ENCODE measurements around the gene SATB1. TPM values are rescaled to one million over a fixed set of nuclear protein-coding genes. Genes with fewer than 3 reads are reported as not detected.

SATB1 gene
- total RNA-seq, 1 donor from 2014 or later: 22.1 TPM

- H3K4me3 Mint-ChIP-seq: peak overlapping the region; percentile 90
Measured at GRCh38 chr3:18423401-18424212, 1.5 kb downstream of the SATB1 start.

GRCh38 chr3:18422972-18423371 lies 2.2 kb downstream of the SATB1 start:
- TF ChIP-seq CTCF (conservative IDR thresholded peaks at IDR 0.05): no peak
- Mint-ChIP-seq H3K4me1 (peaks cover 40% of the 10 kb centered on the region), H3K27me3 (ENCODE audit: low read depth) (peaks cover 9% of the 10 kb centered on the region), H3K36me3 (ENCODE audit: low read depth) (no peaks in the 10 kb centered on the region), H3K9me3 (no peaks in the 10 kb centered on the region), H3K4me3 (peak overlapping the region; percentile 90), H3K27ac (ENCODE audit: unreplicated experiment) (no peak overlapping the region)
- DNase-seq (ENCODE audit: low read depth, low spot score): no peak

More at GRCh38 chr3:18423401-18424212, 1.5 kb downstream of the SATB1 start:
- peak overlapping the region; percentile 93 for H3K27ac Mint-ChIP-seq (ENCODE audit: unreplicated experiment)
- DNase-seq (ENCODE audit: low read depth, low spot score): peak; percentile 29
- TF ChIP-seq CTCF (conservative IDR thresholded peaks at IDR 0.05): no peak
- H3K9me3 Mint-ChIP-seq: no peaks in the 10 kb centered on the region
- H3K4me1 Mint-ChIP-seq: peaks cover 34% of the 10 kb centered on the region
- peaks cover 9% of the 10 kb centered on the region for H3K27me3 Mint-ChIP-seq (ENCODE audit: low read depth)
- no peaks in the 10 kb centered on the region for H3K36me3 Mint-ChIP-seq (ENCODE audit: low read depth)

- H3K4me1 Mint-ChIP-seq: peaks cover 38% of the 10 kb centered on the region
- H3K27me3 Mint-ChIP-seq (ENCODE audit: low read depth): no peaks in the 10 kb centered on the region
- H3K4me3 Mint-ChIP-seq: no peak overlapping the region
- no peaks in the 10 kb centered on the region for H3K36me3 Mint-ChIP-seq (ENCODE audit: low read depth)
- no peak for TF ChIP-seq CTCF (conservative IDR thresholded peaks at IDR 0.05)
- no peak overlapping the region for H3K27ac Mint-ChIP-seq (ENCODE audit: unreplicated experiment)
- H3K9me3 Mint-ChIP-seq: no peaks in the 10 kb centered on the region
- no peak for DNase-seq (ENCODE audit: low read depth, low spot score)
Measured at GRCh38 chr3:18420555-18420954, 4.6 kb downstream of the SATB1 start.

GRCh38 chr3:18419232-18419631 lies 5.9 kb downstream of the SATB1 start:
- no peak overlapping the region for H3K27ac Mint-ChIP-seq (ENCODE audit: unreplicated experiment)
- TF ChIP-seq CTCF (conservative IDR thresholded peaks at IDR 0.05): no peak
- peaks cover 47% of the 10 kb centered on the region for H3K4me1 Mint-ChIP-seq
- no peaks in the 10 kb centered on the region for H3K36me3 Mint-ChIP-seq (ENCODE audit: low read depth)
- H3K27me3 Mint-ChIP-seq (ENCODE audit: low read depth): no peaks in the 10 kb centered on the region
- H3K4me3 Mint-ChIP-seq: no peak overlapping the region
- no peaks in the 10 kb centered on the region for H3K9me3 Mint-ChIP-seq
- DNase-seq (ENCODE audit: low read depth, low spot score): no peak

- Mint-ChIP-seq H3K4me1 (peaks cover 42% of the 10 kb centered on the region), H3K9me3 (no peaks in the 10 kb centered on the region), H3K27me3 (ENCODE audit: low read depth) (no peaks in the 10 kb centered on the region), H3K27ac (ENCODE audit: unreplicated experiment) (no peak overlapping the region), H3K36me3 (ENCODE audit: low read depth) (no peaks in the 10 kb centered on the region), H3K4me3 (no peak overlapping the region)
- TF ChIP-seq CTCF (conservative IDR thresholded peaks at IDR 0.05): no peak
- no peak for DNase-seq (ENCODE audit: low read depth, low spot score)
Measured at GRCh38 chr3:18417904-18418572, 7.1 kb downstream of the SATB1 start.

Data from neural crest cell (in vitro differentiated cells).